RWPE1 (cell line): ENCODE data around the gene HERC4.
"Not testable (repeated sequence)": the region's sequence is repeated elsewhere in the genome, so short reads cannot be mapped to it uniquely, and the experiment has no call there.

Experiments used
- CTCF ChIA-PET: fragments of 350-600 bp; sonication (Branson Sonifier 250); formaldehyde crosslinking; extraction: SDS; loops from one replicate; lab custom pipeline; 2021; lab: Yijun Ruan, JAX
- POLR2A ChIA-PET: fragments of 400-600 bp; formaldehyde crosslinking; extraction: SDS; loops from one replicate; lab custom pipeline; 2020; ENCODE audit warnings: antibody characterized with exemption; ENCODE audit not compliant: low non-redundant PET; lab: Yijun Ruan, JAX
- DNase-seq: peaks from one replicate; pipeline ENCODE4 v3.0.0; 2012; ENCODE audit warnings: low spot score
- H3K27ac ChIP-seq: fragments of 450-650 bp; 2 replicates; pipeline ENCODE4 v1.5.1; 2017
- CTCF ChIP-seq: fragments of 450-650 bp; conservative IDR thresholded peaks from 2 replicates; pipeline ENCODE4 v1.5.1; 2017; ENCODE audit warnings: low read depth, mild to moderate bottlenecking

HERC4 gene

DNA sequence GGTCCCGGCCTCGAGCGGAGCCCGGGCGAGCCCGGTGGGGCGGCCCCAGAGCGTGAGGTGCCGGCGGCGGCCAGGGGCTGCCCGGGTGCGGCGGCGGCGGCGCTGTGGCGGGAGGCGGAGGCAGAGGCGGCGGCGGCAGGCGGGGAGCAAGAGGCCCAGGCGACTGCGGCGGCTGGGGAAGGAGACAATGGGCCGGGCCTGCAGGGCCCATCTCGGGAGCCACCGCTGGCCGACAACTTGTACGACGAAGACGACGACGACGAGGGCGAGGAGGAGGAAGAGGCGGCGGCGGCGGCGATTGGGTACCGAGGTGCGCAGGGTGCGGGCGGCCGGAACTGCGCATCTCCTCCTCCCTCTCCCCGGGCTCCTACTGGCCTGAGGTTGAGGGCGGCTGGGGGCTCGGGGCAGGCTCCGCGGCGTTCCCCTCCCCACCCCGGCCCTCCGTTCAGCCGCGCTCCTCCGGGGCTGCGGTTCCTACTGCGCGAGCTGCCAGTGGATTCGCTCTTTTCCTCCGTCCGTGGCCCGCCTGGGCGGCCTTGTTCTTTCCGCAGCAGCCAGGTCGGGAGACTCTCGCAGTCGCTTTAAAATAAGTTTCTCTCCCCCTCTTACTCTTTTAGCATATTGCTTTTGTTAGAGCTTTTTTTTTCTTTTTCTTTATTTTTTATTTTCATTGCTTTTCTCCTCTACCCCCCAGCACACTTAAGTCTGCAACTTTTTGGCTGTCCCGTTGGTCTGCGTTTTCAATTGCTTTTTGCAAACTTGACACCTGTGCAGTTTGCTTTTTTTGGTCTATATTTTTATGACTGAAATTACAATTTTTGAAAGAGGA, 190.0 kb downstream of the HERC4 start:
- ChIA-PET POLR2A (interaction anchor here (0.6 kb wide), 1 partner anchor 67 kb away, joined by 4 read pairs; no protein-coding TSS in a partner anchor), CTCF (interaction anchor here (0.6 kb wide), 2 partner anchors 18 to 1010 kb away, joined by 3 read pairs; no protein-coding TSS in a partner anchor)
- peak; percentile 70 for DNase-seq
- H3K27ac ChIP-seq, result peak overlapping the region; percentile 97
- 0 out of 2 replicates have a peak, but pooled peaks have one; percentile 9 for TF ChIP-seq CTCF

GRCh38 chr10:67884313-67884841, 190.7 kb downstream of the HERC4 start, which contains the start of gene SIRT1:
Gene SIRT1 (plus strand): TSS chr10:67884656. CDS start chr10:67884722, 66 bp downstream.
- peak; percentile 96 for DNase-seq
- H3K27ac ChIP-seq, result peak within 1 kb of the TSS; percentile 97
- CTCF ChIA-PET, result no interaction called here
- POLR2A ChIA-PET, result interaction anchor here (0.6 kb wide), 1 partner anchor 19 kb away, joined by 3 read pairs; no protein-coding TSS in a partner anchor
- TF ChIP-seq CTCF, result no peak

DNA sequence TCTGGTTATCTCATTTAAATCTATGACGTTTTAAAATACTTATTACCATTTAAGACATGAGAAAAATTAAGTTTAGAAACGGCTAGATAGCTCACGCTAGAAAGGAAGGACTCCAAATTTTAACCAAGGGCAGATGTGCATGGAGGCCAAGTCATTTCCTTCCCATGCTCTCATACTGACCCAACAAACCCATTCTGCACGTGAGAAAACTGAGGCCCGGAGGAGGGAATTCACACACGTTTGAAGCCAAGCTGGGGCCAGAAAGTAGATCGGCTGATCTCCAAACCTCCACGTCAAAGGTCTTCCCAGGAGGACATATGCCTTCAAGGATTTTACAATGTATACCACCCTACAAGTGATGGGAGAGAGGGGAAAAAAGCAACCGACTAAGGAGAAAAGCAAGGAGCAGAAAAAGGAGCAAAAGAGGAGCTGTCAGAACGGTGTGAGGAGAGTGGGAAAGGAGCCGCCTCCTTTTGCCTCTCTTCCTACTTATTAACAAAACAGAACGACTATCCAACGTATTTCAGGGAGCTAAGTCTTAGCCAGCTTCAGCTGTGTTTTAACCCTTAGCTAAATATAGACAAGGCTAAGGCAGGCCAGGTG, 191.3 kb downstream of the HERC4 start:
- POLR2A ChIA-PET, result interaction anchor here (0.6 kb wide), 1 partner anchor 20 kb away, joined by 3 read pairs; no protein-coding TSS in a partner anchor
- no peak for TF ChIP-seq CTCF
- DNase-seq, result no peak
- H3K27ac ChIP-seq, result peak overlapping the region; percentile 97
- CTCF ChIA-PET, result no interaction called here

DNA sequence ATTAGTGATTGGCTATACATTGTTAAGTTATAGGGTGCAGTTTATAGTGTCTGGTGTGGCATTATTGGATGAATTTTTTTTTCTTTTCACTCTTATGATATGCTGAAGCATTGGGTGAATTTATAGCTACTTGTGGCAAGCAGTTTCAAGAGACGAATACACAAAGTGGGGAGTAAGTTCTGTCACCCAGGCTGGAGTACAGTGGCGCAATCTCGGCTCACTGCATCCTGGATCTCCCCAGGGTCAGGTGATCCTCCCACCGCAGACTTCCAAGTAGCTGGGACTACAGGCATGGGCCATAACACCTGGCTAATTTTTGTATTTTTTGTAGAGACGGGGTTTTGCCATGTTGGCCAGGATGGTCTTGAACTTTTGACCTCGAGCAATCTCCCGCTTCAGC, 196.9 kb downstream of the HERC4 start:
- POLR2A ChIA-PET, result interaction anchor here (0.6 kb wide), 1 partner anchor 146 kb away, joined by 5 read pairs; no protein-coding TSS in a partner anchor
- no peak for TF ChIP-seq CTCF
- DNase-seq, result no peak
- no peak overlapping the region for H3K27ac ChIP-seq
- CTCF ChIA-PET, result interaction anchor here (0.6 kb wide), 2 partner anchors 305 to 332 kb away, joined by 3 to 4 read pairs; no protein-coding TSS in a partner anchor

DNA sequence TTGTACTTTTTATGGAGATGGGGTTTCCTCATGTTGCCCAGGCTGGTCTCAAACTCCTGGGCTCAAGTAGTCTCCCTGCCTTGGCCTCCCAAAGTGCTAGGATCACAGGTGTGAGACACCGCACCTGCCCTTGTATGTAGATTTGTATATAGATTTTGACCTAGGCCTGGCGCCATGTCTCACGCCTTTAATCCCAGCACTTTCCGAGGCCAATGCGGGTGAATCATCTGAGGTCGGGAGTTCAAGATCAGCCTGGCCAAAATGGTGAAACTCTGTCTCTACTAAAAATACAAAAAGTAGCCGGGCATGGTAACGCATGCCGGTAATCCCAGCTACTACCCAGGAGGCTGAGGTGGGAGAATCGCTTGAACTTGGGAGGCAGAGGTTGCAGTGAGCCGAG, 197.7 kb downstream of the HERC4 start:
- CTCF ChIA-PET, DNase-seq, H3K27ac ChIP-seq: not testable (repeated sequence)
- POLR2A ChIA-PET, result interaction anchor here (0.6 kb wide), 1 partner anchor 147 kb away, joined by 5 read pairs; no protein-coding TSS in a partner anchor

DNA sequence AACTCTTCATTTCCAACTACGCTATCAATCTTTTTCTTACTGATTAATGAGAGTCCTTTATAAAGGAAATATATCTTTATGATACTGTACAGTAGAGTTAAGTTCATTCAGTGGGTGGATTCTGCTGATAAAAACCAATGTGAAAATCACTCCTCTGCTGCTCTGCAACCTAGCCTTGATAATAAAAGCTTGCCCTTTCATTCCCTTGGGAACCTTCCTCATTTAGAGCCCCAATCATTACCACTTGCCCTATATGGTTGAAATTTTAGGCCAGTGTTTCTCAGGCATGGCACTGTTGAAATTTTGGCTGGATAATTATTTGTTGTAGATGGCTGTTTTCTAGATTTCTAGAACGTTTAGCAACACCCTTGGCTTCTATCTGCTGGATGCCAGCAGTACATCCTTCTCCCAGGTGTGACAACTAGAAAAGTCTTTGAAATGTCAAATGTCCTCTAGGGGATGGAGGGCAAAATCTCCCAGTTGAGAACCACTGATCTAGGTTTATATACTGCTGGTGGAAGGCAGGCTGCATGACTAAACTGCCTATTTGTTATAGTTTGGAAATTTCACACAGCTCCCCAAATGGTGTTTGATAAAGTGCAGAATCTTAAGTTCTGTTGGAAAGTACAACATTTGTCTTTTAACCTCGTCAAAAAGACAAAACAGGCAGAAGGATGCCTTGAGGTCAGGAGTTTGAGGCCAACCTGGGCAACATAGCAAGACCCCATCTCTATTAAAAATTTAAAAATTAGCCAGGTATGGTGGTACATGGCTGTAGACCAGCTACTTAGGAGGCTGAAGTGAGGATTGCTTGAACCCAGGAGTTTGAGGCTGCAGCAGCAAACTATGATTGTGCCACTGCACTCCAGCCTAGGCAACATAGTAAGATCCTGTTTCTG, 199.5 kb downstream of the HERC4 start:
- CTCF ChIA-PET, result interaction anchor here (1.3 kb wide), 1 partner anchor 20 kb away, joined by 3 read pairs; no protein-coding TSS in a partner anchor
- TF ChIP-seq CTCF, result no peak
- no peak for DNase-seq
- POLR2A ChIA-PET, result no interaction called here
- no peak overlapping the region for H3K27ac ChIP-seq
